CD4-positive, alpha-beta T cell treated with Interleukin-12 subunit alpha and Interleukin-12 subunit beta, for 1 hour (primary cell): ENCODE results near the gene GUK1.

Source experiments
- DNase-seq: peaks from one replicate; pipeline ENCODE4 v3.0.0-alpha.2; 2020

Gene GUK1

DNA sequence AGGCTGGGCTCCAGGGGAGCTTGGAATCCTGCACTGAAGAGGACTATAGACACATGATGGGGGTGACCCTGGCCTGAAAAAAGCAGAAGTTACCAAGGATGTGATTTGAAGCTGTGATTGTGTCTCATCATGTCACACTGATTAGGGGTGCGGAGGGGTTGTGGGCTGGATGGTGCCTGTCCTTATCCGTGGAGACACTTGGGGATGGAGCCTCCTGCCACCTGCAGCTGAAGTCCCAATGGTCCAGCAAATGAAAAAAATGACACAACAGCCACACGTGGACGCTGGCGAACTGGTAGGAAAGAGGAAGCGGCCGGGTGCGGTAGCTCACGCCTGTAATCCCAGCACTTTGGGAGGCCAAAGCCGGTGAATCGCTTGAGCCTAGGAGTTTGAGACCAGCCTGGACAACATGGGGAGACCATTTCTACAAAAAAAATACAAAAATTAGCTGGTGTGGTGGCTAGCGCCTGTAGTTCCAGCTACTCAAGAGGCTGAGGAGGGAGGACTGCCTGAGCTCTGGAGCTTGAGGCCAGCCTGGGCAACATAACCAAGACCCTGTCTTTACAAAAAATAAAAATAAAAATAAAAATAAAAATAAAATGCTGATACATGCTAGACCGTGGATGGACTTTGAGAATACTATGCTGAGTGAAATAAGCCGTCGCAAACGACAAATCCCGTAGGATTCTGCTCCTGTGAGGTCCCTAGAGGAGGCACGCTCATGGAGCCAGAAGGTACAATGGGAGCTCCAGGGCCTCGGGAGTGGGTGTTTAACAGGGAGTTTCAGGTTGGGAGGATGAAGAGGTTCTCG is 24.7 kb downstream of the GUK1 start:
- no peak for DNase-seq

DNA sequence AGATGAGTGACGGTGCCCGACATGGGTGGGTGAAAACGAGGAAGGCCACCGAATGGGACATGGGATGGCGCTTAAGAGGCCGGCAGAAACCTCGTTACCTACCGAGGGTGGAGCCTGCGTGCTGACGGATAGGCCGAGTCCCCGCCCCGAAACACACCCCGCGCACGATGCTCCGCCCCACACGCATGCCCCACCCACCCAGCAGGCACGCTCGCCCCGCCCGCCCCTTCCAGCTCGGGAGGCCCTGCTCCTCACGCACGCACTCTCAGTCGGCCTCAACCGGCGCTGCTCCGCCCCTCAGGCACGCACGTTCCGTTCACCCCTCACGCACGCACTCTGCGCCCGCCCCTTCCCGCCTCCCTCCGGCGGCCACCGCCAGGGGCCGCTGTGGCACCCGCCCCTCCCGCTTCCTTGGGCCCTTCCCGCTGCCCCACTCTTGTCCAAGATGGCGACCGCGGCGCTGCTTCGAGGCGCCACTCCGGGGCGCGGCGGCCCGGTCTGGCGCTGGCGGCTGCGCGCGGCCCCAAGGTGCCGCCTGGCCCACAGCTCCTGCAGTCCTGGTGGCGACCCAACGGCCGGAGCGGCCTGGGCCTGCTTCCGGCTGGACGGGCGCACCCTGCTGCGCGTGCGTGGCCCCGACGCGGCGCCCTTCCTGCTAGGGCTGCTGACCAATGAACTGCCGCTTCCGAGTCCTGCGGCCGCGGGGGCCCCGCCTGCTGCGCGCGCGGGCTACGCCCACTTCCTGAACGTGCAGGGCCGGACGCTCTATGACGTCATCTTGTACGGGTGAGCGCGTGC is 25.5 kb downstream of the GUK1 start, which contains the start of gene IBA57:
IBA57 (plus strand) TSS at position 433 of the 798 bp plus-strand sequence; CDS start at position 446, 13 bp downstream.
- peak; percentile 100 for DNase-seq

DNA sequence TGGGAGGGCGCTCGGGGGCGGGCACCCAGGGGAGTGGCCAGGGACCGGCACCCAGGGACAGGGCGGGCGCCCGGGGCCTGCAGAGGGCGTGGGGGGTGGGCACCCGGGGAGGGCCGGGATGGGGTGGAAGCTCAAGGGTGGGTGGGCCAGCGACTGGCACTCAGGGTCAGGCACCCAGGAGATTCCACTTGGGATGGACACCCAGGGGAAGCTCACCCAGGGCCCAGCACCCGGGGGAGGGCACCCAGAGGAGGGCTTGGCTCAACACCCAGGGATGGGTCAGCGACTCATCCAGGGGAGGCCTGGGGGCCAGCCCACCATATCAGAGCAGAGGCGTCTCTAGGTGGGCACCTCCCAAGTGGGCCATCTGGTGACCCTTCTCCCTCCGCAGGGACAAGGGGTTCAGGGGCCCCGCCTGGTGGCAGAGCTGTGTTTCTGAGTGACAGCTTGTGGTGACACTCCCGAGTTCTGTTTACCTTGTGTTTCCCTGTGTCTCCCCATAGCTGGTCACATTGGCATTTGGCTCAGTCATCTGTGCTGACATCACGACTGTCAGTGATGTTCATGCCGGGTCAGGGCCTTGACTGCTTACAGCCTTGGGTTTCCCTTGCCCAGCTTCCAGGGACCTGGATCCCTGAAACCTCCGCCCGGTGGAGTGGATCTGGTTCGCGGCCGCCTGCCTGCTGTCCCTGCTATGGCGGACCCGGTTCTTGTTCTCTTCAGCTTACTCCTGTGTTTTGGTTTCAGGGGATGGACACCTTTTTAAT is 26.3 kb downstream of the GUK1 start:
- DNase-seq, result peak; percentile 78

DNA sequence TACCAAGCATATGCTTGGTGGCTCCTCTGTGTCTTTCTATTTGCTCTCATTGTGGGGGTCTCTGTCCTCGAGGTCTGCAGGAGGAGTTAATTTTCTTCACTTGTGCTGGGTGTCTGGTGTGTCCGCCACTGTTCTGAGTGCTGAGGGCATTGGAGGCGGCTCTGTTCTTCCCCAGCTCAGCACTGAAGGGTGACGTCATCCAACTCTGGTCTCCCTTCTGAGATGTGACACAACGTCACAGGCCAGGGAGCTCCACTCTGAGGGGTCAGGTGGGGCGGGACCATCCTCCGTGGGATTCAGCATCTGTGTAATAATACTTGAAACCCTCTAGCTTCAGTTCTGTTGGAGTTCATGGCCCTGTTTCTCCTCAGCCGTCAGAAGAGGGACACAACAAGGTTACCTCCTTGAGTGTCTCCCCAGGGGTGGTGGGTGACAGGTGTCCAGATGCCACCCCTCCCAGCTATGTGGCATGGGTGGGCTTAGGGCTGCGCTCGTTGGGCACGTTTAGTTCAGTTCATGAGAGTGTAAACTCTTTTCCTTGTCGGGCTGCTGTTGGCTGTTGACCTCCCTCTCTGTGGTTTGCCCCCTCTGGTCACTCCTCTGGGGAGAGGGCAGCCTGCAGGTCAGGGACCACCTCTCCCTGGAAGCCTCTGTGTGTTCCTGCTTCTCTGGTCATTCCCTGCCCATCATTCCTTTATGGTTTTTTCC is 28.6 kb downstream of the GUK1 start:
- no peak for DNase-seq

DNA sequence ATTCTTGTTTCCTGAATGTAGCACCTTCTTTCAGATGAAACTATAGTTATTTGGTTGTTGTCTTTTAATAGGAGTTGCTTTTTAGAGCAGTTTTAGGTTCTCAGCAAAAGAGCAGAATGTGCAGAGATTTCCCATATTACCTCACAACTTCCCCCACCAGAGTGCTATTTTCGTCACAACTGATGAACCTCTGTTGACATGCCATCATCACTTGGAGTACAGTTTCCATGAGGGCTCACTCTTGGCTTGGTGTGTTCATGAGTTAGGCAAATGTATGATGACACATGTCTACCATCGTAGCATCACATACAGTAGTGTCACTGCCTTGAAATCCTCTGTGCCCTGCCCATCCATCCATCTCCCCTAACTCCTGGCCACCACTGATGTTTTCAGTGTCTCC is 29.3 kb downstream of the GUK1 start:
- DNase-seq, result no peak

DNA sequence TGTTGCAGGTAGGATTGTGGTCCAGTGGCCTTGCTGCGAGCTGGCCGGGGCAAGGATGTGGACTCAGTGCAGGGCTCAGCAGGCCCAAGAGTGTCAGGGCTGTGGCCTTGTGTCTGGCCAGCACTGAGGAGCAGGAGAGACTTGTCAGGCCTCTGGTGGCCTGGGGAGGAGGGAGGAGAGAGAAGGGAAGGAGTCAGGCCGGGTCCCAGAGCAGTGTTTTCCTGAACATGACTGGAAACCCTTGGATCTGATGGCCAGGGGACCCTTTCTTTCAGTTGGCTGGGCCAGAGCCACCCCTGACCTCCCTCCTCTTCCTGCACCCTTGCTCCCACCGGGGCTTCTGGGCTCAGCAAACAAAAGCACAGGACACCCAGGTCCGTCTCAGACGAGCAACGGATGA is 30.6 kb downstream of the GUK1 start:
- no peak for DNase-seq

DNA sequence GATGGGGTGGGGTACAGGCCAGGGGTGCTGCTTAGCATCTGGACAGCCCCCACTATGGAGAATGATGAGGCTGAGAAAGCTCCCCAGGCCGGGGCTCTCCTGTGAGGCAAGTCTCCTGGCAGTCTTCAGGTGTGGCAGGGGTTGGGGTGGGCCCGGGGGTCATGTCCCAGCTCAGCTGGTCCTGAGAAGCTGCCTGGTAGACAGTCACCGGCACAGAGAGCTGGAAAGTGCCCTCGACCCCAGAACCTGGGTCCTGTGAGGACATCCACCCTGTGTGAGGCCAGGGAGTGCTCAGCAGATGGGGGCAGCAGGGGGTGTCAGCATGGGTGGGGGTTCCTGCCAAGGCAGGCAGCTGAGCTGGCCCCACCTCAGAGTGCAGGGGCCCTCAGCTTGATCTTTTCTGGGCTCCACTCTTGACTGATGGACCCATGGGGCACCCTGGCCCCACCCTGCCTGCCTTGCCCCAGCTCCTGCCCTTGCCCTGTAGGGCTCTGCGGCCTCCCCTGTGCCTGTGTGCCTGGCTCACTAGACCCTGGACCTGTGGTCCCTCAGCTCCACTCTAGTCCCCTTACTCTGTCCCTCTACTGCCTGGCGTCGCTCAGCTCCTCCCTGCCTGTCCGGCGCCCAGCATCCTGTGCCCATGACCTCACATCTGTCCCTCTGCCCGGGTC is 31.3 kb downstream of the GUK1 start:
- no peak for DNase-seq

DNA sequence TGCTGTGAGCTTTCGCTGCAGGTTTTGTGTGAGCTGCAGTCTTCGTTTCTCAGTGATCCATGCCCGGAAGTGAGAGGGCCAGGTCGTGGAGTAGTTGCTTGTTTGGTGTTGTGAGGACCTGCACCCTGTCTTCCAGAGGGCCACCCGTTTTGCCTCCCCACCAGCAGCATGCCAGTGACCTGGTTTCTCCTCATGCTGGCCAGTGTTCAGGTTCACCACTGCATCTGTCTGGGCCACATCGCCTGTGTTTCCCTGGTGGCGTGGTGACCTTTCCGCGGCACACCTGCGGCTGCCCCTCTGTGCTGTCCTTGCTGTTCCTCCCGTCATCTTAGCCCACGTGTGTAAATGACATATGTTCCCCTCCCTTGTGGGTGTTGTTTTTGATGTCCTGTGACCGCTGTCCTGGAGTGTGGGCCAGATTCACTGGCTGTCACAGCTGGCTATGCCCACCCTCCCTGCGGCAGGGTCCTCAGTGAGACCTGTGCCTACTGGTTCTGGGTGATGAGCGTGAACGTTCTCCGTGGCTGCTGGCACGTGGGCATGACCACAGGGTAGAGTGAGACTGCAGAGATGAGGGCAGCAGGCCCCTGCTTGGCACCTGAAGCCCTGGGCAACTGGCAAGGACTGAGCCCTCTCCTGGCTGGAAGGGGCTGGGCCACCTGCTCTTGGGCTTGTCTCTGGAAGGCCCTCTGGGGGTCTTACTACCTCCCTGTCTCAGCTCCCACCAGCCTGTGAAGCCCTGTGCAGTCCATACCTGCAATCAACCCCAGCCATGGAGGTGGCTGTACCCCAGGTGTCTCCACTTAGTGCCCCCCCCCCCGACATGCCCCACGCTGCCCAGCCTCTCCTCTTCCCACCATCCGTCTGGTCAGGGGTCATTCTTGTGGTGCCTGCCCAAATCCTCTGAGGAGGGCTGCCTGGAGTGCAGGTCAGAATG is 32.8 kb downstream of the GUK1 start:
- no peak for DNase-seq

DNA sequence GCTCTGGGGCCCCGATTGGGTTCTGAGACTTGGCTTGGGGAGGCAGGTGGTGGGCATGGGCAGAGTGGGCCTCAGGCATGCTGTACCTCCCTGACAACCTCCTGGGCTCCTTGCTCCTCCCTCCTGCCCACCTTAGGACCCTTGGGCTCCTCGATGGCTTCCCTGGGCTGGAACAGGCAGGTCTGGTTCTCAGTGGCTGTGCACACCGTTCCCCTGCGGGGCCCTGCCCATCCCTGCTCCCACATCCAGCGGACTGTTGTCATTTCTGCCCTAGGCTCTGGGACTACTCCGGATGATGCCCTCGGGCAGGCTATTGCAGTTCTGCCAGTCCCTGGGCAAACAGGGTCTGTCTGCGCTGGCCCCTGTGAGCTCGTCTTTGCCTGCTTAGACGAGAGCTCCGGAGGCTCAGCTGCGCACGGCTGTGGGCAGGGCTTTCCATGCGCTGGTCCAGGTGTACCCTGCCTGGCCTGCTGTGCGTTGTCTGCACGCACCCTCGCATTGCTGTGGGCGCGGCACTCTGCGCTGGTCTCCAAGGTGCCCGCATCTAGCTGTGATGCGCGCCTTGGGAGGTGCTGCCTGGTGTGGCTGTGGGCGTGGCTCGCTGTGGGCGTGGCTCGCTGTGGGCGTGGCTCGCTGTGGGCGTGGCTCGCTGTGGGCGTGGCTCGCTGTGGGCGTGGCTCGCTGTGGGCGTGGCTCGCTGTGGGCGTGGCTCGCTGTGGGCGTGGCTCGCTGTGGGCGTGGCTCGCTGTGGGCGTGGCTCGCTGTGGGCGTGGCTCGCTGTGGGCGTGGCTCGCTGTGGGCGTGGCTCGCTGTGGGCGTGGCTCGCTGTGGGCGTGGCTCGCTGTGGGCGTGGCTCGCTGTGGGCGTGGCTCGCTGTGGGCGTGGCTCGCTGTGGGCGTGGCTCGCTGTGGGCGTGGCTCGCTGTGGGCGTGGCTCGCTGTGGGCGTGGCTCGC is 33.7 kb downstream of the GUK1 start:
- DNase-seq, result peak; percentile 33

DNA sequence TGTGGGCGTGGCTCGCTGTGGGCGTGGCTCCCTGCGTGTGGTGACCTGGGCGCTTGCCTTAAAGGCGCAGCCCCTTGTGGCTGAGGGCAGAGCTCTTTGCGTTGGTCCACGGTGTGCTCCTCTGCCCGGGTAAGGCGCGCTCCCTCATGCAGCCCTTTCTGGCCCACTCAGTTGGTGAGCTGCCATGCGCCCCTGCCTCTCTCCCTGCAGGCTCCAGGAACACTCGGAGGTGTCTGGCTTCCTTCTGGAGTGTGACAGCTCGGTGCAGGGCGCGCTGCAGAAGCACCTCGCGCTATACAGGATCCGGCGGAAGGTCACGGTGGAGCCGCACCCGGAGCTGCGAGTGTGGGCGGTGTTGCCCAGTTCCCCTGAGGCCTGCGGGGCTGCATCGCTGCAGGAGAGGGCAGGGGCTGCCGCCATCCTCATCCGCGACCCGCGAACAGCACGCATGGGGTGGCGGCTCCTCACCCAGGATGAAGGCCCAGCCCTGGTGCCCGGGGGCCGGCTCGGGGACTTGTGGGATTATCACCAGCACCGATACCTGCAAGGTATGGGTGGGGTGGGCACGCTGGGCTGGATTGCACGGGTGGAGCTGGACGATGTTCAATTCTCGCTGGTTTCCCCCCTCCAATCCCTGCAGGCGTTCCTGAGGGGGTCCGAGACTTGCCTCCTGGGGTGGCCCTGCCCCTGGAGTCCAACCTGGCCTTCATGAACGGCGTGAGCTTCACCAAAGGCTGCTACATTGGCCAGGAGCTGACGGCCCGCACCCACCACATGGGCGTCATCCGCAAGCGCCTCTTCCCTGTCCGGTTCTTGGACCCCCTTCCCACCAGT is 34.6 kb downstream of the GUK1 start:
- DNase-seq, result peak; percentile 57

DNA sequence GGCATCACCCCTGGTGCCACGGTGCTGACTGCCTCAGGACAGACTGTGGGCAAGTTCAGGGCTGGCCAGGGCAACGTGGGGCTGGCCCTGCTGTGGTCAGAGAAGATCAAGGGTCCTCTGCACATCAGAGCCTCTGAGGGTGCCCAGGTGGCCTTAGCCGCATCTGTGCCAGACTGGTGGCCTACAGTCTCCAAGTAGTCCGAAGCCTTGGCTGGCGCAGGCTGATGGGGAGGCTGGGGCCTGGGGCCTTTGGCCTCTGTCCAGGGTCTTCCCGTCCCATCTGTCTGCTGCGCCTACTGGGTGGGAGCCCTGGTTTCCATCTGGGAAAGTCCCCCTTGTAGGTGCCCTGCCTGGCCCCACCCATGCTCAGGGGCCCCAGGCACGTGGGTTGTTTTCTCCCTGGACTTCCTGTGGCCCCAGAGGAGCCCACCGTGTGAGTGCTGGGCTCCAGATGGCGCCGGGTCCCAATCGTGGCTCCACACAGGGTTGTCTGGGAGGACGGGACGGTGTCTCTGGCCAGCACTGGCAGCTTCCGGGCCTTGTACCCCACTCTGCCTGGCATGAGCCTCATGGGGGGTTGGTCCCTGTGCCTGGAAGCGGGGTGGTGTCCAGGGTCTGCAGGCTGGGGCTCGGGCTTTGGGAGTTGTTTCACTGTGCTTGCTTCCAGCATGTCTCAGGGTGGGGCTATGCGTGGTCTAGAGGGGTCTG is 35.4 kb downstream of the GUK1 start:
- no peak for DNase-seq

DNA sequence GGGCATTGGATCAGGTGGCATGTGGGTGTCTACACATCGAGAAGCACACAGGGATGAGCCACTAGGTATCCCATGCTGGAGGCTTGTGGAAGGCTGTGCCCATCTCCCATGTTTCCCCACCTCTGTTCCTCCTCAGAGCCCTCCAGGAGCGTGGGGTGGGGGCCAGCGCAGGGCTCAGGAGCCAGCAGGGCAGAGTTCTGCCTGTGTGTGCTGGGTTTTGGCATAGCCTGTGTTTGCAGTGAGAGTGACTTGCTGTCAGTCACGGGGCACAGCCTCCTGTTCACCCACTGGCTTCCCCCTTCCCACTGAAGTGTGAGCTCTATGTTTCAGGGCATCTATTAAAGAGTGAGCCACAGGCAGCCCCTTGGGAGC is 35.9 kb downstream of the GUK1 start:
- no peak for DNase-seq

DNA sequence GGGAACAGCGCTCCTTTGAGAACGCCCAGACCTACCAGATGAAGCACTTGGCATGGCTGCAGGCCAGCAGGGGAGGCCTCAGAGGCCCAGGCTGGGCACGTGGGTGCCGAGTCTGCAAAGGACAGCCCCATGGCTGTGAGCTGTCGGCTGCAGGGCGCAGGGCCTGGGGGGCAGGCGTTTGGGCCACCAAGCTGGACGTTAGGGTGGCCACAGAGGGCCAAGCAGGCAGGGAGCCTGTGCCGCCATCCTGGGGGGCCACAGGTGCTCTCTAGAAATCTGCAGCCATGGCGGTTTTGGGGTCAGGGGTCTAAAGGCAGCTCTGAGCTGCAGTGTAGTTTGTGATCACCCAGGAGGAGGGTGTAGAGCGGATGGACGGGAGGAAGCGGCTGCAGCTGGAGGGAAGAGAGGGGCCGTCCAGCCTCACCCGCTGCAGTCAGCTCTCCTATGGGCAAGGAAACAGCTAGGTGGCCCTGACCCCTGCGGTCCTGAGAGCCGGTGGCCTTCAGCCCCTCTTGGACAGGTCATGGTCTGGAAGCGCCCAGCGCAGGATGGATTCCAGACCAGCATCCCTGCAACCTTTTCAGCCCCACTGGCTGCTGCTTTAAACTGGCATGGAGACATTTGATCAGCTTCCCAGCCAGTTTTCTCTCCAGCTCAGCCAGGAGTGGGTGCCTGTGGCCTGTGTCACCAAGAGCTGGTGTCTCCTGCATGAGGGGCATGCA is 36.5 kb downstream of the GUK1 start:
- no peak for DNase-seq

DNA sequence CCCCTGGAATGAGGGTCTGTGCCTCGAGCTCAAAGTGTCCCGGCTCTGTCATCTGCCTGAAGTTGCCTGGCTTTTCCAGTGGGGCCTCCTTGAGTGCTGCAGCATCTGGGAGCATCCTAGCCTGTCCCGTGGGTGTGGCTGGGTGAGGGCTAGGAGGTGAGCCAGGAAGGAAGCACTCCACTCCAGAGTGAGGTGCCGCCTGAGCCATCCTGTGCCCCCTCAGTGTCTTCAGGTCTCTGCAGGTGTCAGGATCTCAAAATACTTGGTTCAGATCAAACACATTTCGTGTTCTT is 37.0 kb downstream of the GUK1 start:
- DNase-seq, result no peak

DNA sequence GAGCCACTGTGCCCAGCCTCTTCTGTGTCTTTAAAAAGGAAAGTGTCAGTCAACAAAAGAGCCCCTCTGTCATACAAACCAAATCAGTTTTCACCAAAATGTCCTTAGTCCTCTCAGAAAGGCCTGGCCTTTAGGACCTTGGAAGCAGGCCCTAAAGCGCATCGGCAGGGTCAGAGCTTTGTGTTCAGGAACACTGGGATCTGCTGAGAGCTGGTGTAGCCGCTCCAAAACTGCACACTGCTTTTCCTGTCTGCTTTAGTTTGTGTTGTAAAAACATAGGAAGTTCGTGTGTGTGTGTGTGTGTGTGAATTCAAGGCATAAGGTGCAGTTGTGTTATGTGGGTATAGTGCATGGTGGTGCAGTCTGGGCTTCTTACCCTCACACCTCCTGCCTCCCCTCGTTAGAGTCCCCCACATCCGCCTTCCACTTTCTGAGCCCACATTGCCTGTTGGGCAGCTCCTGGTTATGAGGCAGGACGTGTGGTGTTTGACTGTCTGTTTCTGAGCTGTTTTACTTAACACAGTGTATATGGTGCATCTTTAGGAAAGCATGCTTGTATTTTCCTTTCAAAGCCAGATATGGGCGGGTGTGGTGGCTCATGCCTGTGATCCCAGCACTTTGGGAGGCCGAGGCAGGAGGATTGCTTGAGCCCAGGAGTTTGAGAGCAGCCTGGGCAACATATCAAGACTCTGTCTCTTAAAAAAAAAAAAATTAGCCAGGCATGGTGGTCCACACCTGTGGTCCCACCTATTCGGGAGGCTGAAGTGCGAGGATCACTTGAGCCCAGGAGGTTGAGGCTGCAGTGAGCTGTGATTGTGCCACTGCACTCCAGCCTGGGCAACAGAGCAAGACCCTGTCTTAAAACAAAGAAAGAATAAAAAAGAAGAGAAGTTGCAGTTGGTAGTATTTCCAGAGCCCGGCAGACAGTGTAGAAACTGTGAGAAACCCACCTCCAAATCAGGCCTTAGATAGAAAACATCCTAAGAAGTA is 37.9 kb downstream of the GUK1 start:
- no peak for DNase-seq
